Fibroblast of the aortic adventitia (primary cell): ENCODE data around the gene SPC25. TPM values are rescaled to one million over a fixed set of nuclear protein-coding genes. Genes with fewer than 3 reads are reported as not detected.
A peak's percentile ranks its signal among the peaks of the same experiment; 100 is the strongest.
"Not testable (repeated sequence)": the region's sequence is repeated elsewhere in the genome, so short reads cannot be mapped to it uniquely, and the experiment has no call there.

Source experiments
- DNase-seq: peaks from one replicate; pipeline ENCODE4 v3.0.0-alpha.2; 2010; ENCODE audit warnings: low read depth
- H3K4me3 ChIP-seq: 2 replicates; pipeline ENCODE4 v1.5.1; 2011; ENCODE audit warnings: low read depth, mild to moderate bottlenecking, control low read depth, low read length, moderate library complexity
- total RNA-seq: library from RNA; depleted of rRNA; stranded (reverse); fragments of >200 nt; gene quantifications from 2 replicates; pipeline ENCODE4 v1.2.3, GENCODE V29; 2012; ENCODE audit warnings: low replicate concordance
- TF ChIP-seq, protein P1 (sequence below): IDR thresholded peaks from 2 replicates; pipeline ENCODE4 v1.5.1; 2011; ENCODE audit warnings: mild to moderate bottlenecking, low read length, control low read depth, inconsistent platforms; ENCODE audit not compliant: insufficient read depth

SPC25 gene
- total RNA-seq, 1 donor, result 19.3 TPM

DNA sequence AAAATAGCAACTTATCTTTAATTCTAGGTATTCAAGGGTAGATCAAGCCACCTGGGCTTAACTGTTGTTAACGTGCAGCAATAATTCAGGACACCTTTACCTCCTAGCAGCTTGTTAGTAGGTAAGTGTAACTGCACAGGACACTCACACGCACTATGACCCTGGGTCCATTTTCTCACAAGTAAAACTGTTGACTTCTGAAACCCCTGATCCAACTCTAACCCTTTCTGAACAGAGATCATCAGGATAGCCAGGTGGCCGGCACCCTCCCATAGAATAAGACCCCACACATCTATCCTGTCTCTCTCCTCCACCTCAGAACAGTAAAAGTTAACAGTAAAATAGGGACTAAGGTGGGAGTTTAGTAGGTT is 610 bp downstream of the SPC25 start:
- TF ChIP-seq, protein P1, sequence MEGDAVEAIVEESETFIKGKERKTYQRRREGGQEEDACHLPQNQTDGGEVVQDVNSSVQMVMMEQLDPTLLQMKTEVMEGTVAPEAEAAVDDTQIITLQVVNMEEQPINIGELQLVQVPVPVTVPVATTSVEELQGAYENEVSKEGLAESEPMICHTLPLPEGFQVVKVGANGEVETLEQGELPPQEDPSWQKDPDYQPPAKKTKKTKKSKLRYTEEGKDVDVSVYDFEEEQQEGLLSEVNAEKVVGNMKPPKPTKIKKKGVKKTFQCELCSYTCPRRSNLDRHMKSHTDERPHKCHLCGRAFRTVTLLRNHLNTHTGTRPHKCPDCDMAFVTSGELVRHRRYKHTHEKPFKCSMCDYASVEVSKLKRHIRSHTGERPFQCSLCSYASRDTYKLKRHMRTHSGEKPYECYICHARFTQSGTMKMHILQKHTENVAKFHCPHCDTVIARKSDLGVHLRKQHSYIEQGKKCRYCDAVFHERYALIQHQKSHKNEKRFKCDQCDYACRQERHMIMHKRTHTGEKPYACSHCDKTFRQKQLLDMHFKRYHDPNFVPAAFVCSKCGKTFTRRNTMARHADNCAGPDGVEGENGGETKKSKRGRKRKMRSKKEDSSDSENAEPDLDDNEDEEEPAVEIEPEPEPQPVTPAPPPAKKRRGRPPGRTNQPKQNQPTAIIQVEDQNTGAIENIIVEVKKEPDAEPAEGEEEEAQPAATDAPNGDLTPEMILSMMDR, result no peak
- peak overlapping the region; percentile 89 for H3K4me3 ChIP-seq
- DNase-seq, result no peak

DNA sequence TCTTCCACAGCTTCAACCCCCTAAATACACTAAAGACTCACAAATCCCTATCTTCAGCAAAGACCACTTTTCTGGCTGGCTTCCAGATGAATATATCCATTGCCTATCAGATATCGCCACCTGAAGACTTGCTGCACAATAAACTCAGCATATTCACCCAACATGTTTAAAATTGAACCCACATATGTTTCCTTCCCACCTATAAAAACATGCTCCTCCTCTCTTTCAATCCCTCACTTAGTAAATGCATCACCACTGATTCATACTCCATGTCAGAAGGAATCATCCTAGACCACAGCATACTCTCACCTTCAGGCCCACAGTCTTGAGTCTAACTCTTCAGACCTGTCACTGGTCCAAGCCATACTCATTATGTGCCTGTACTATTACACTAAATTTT is 5.3 kb downstream of the SPC25 start:
- H3K4me3 ChIP-seq, result no peak overlapping the region
- DNase-seq, result no peak
- TF ChIP-seq, protein P1, result no peak

DNA sequence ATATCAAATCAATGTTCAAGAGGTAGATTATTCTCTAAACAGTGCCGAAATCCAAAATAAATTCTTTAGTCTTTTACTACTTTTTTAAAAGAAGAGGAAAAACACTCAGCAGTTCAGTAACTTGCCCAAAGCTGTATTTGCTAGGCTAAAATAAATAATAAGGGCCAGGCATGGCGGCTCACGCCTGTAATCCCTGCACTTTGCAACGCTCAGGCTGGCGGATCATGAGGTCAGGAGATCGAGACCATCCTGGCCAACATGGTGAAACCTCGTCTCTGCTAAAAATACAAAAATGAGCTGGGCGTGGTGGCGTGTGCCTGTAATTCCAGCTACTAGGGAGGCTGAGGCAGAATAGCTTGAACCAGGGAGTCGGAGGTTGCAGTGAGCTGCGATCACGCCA is 8.1 kb downstream of the SPC25 start:
- DNase-seq, H3K4me3 ChIP-seq: not testable (repeated sequence)

DNA sequence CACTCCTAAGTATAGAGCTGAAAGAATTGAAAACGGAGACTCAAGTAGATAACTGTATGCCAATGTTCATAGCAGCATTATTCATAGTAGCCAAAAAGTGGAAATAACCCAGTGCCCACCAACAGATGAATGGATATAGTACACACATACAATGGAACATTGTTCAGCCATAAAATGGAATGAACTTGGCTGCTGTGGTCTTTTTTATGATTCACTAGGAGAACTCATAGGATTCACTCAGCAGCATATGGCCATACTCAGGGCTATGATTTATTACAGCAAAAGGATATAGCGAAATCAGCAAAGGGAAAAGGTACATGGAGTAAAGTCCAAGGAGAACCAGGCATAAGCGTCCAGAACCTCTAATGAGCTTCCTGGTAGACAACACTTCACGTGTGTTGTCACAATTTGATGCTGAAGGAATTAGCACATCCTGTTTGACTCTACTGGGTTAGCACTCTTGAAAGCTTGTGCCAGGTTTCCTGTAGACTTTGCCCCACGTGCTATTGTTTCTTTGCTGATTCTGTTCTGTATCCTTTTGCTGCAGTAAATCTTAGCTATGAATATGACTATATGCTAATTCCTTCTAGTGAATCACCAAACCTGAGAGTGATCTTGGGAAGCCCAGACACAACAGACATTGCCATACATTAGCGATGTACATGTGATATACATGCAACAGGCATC is 15.7 kb downstream of the SPC25 start:
- TF ChIP-seq, protein P1, result no peak
- H3K4me3 ChIP-seq, result no peak overlapping the region
- no peak for DNase-seq

DNA sequence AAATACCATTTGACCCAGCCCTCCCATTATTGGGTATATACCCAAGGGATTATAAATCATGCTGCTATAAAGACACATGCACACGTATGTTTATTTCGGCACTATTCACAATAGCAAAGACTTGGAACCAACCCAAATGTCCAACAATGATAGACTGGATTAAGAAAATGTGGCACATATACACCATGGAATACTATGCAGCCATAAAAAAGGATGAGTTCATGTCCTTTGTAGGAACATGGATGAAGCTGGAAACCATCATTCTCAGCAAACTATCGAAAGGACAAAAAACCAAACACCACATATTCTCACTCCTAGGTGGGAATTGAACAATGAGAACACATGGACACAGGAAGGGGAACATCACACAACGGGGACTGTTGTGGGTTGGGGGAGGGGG is 19.4 kb downstream of the SPC25 start:
- H3K4me3 ChIP-seq, DNase-seq: not testable (repeated sequence)

DNA sequence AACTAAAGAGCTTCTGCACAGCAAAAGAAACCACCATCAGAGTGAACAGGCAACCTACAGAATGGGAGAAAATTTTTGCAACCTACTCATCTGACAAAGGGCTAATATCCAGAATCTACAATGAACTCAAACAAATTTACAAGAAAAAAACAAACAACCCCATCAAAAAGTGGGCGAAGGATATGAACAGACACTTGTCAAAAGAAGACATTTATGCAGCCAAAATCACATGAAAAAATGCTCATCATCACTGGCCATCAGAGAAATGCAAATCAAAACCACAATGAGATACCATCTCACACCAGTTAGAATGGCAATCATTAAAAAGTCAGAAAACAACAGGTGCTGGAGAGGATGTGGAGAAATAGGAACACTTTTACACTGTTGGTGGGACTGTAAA is 19.9 kb downstream of the SPC25 start:
- DNase-seq, H3K4me3 ChIP-seq: not testable (repeated sequence)

DNA sequence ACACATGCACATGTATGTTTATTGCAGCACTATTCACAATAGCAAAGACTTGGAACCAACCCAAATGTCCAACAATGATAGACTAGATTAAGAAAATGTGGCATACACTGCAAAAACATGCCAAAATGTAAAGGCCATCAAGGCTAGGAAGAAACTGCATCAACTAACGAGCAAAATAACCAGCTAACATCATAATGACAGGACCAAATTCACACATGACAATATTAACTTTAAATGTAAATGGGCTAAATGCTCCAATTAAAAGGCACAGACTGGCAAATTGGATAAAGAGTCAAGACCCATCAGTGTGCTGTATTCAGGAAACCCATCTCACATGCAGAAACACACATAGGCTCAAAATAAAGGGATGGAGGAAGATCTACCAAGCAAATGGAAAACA is 23.1 kb downstream of the SPC25 start:
- not testable (repeated sequence) for H3K4me3 ChIP-seq, DNase-seq

DNA sequence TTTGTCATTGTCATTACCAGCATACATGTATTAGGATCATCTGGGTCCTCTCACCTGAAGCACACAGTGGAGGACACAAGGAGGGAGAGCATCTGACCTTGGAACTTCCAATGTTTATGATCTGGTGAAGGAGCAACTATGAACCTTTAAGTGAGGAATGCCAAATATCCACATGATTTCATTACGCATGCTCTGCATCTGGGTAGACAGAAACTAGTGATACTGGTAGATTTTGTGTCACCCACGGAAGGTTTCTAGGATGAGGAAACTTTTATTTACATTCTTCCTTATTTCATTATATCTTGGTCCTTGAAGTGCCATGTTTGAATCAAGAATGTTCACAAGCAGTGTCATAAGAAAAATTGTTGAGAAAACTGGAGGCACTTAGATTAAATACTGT is 32.1 kb downstream of the SPC25 start:
- TF ChIP-seq, protein P1, result no peak
- DNase-seq, result no peak
- no peak overlapping the region for H3K4me3 ChIP-seq

DNA sequence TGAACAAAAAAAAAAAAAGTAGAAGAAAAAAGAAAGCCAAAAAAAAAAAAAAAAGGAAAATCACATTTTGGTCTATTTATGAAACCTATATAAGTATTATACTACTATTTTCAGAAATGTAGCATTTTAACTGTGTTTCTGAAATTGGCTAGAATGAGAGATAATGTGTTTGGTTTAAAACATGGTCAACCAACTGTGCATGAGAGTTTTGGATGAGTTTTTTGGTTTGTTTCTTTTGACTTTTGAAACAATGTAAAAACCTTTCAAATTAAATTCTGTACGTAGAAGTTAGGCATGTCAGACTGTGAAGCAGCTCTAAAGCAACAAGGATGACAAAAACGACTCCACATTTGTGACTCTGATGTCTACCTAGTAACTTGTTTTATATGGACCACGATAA is 34.6 kb downstream of the SPC25 start:
- no peak overlapping the region for H3K4me3 ChIP-seq
- no peak for DNase-seq
- TF ChIP-seq, protein P1, result no peak
